PC-3 (cell line): ENCODE results near the gene MGST3. TPM values are rescaled to one million over a fixed set of nuclear protein-coding genes. Genes with fewer than 3 reads are reported as not detected.

Experiments
- ATAC-seq: fragments of 200-7000 bp; cut with Tn5 transposase; 2 replicates; pipeline ENCODE4 v1.9.1; 2020; ENCODE audit warnings: mild to moderate bottlenecking, moderate library complexity
- BruUV-seq: library from RNA; stranded (reverse); fragments of 400-500 nt; replicated peaks from 2 replicates; lab custom pipeline; 2021; lab: Mats Ljungman, UMichigan
- CTCF ChIA-PET: fragments of 300-600 bp; sonication (Branson Sonifier 250); formaldehyde crosslinking; loops from one replicate; lab custom pipeline; 2022; ENCODE audit warnings: antibody characterized with exemption; lab: Charles Lee
- POLR2A ChIA-PET: fragments of 300-600 bp; sonication (Branson Sonifier 250); formaldehyde crosslinking; loops from one replicate; lab custom pipeline; 2022; ENCODE audit warnings: antibody characterized with exemption; ENCODE audit not compliant: unreplicated experiment; lab: Charles Lee
- DNase-seq: peaks from one replicate; pipeline ENCODE4 v3.0.0-alpha.2; 2015
- H2AFZ ChIP-seq: fragments of 300-600 bp; sonication (generic); 2 replicates; pipeline ENCODE4 v1.6.0; 2016; ENCODE audit warnings: antibody characterized with exemption, low read length
- H3F3A ChIP-seq: fragments of 300-600 bp; sonication (generic); one replicate; pipeline ENCODE4 v1.6.0; 2017; ENCODE audit warnings: antibody characterized with exemption, low read length, control low read depth, mild to moderate bottlenecking; ENCODE audit not compliant: unreplicated experiment
- H3K27ac ChIP-seq: fragments of 300-600 bp; sonication (generic); 2 replicates; pipeline ENCODE4 v1.5.1; 2016; ENCODE audit warnings: mild to moderate bottlenecking, low read length
- H3K27me3 ChIP-seq: fragments of 300-600 bp; sonication (generic); 2 replicates; pipeline ENCODE4 v1.6.1; 2016; ENCODE audit warnings: low read length, mixed read lengths
- H3K36me3 ChIP-seq: fragments of 300-600 bp; sonication (generic); 2 replicates; pipeline ENCODE4 v1.6.1; 2016; ENCODE audit warnings: low read depth, mixed run types, low read length, mixed read lengths
- H3K4me1 ChIP-seq: fragments of 300-600 bp; sonication (generic); 2 replicates; pipeline ENCODE4 v1.5.1; 2016; ENCODE audit warnings: low read length; ENCODE audit not compliant: insufficient read depth
- H3K4me2 ChIP-seq: fragments of 300-600 bp; sonication (generic); 2 replicates; pipeline ENCODE4 v1.6.0; 2016; ENCODE audit warnings: low read length
- H3K4me3 ChIP-seq: fragments of 300-600 bp; sonication (generic); 2 replicates; pipeline ENCODE4 v1.5.1; 2016; ENCODE audit warnings: mild to moderate bottlenecking, low read length, mixed read lengths
- H3K79me2 ChIP-seq: fragments of 300-600 bp; sonication (generic); 2 replicates; pipeline ENCODE4 v1.6.1; 2017; ENCODE audit warnings: low read length, mixed read lengths
- H3K9ac ChIP-seq: fragments of 300-600 bp; sonication (generic); 2 replicates; pipeline ENCODE4 v1.6.0; 2016; ENCODE audit warnings: mild to moderate bottlenecking, low read length
- H3K9me2 ChIP-seq: fragments of 300-600 bp; sonication (generic); replicated peaks from 2 replicates; pipeline ENCODE4 v1.6.1; 2016; ENCODE audit warnings: mixed run types, low read length, mixed read lengths
- H3K9me3 ChIP-seq: fragments of 300-600 bp; sonication (generic); 2 replicates; pipeline ENCODE4 v1.6.1; 2016; ENCODE audit warnings: low read length, mixed read lengths
- H4K20me1 ChIP-seq: fragments of 300-600 bp; sonication (generic); 2 replicates; pipeline ENCODE4 v1.6.1; 2016; ENCODE audit warnings: low read length, mixed read lengths
- CTCF ChIP-seq: fragments of 300-600 bp; sonication (generic); conservative IDR thresholded peaks from 2 replicates; pipeline ENCODE4 v1.5.1; 2017; ENCODE audit warnings: antibody characterized with exemption, low read depth, mild to moderate bottlenecking, low read length
- EZH2 ChIP-seq: fragments of 300-600 bp; sonication (generic); IDR thresholded peaks from one replicate; pipeline ENCODE4 v1.6.1; 2017; ENCODE audit warnings: antibody characterized with exemption, mild to moderate bottlenecking, low read length; ENCODE audit not compliant: unreplicated experiment
- EZH2phosphoT487 ChIP-seq: fragments of 300-600 bp; sonication (generic); IDR thresholded peaks from 2 replicates; pipeline ENCODE4 v1.6.1; 2018; ENCODE audit warnings: mild to moderate bottlenecking, antibody characterized with exemption, low read length, borderline replicate concordance
- intact Hi-C: fragments of 100-400 bp; cut with micrococcal nuclease; formaldehyde crosslinking; loops from 2 replicates; pipeline ENCODE4 v1.9.0; 2023
- total RNA-seq: library from RNA; depleted of rRNA; stranded (reverse); fragments of >200 nt; gene quantifications from 2 replicates; pipeline ENCODE4 v1.2.3, GENCODE V29; 2014

Gene MGST3
- total RNA-seq, 1 experiment from 2014 or later: 168 TPM

GRCh38 chr1:165628147-165628822 is 2.7 kb upstream of the MGST3 start:
- H3K27me3 ChIP-seq: no peaks in the 10 kb centered on the region
- no peak overlapping the region for H3K4me2 ChIP-seq
- ChIA-PET CTCF (no interaction called here), POLR2A (no interaction called here)
- H3K9ac ChIP-seq: no peak overlapping the region
- peaks cover 18% of the 10 kb centered on the region for H3K4me1 ChIP-seq
- TF ChIP-seq EZH2phosphoT487 (no peak), CTCF (no peak), EZH2 (no peak)
- H3K9me2 ChIP-seq: no peaks in the 10 kb centered on the region
- no peak overlapping the region for H3K27ac ChIP-seq
- intact Hi-C loops: no loop called here
- H3K4me3 ChIP-seq: no peak overlapping the region
- H3K9me3 ChIP-seq: no peaks in the 10 kb centered on the region
- no TSS peak for BruUV-seq
- ATAC-seq: no peak
- H3K79me2 ChIP-seq: peaks cover 16% of the 10 kb centered on the region
- H3F3A ChIP-seq: no peaks in the 10 kb centered on the region
- no peak for DNase-seq
- no peak overlapping the region for H2AFZ ChIP-seq
- H4K20me1 ChIP-seq: 0 out of 2 replicates have a peak, but pooled peaks cover 6% of the 10 kb centered on the region
- no peaks in the 10 kb centered on the region for H3K36me3 ChIP-seq

- 0 out of 2 replicates have a peak, but pooled peaks cover 6% of the 10 kb centered on the region for H4K20me1 ChIP-seq
- H3K4me2 ChIP-seq: no peak overlapping the region
- ChIA-PET POLR2A (no interaction called here), CTCF (no interaction called here)
- peaks cover 24% of the 10 kb centered on the region for H3K79me2 ChIP-seq
- ATAC-seq (no peak), DNase-seq (no peak)
- H3K9ac ChIP-seq: no peak overlapping the region
- intact Hi-C loops: no loop called here
- H2AFZ ChIP-seq: no peak overlapping the region
- H3K4me1 ChIP-seq: peaks cover 26% of the 10 kb centered on the region
- H3K4me3 ChIP-seq: no peak overlapping the region
- no TSS peak for BruUV-seq
- H3F3A ChIP-seq: no peaks in the 10 kb centered on the region
- no peak overlapping the region for H3K27ac ChIP-seq
- H3K27me3 ChIP-seq: no peaks in the 10 kb centered on the region
- H3K9me2 ChIP-seq: no peaks in the 10 kb centered on the region
- no peaks in the 10 kb centered on the region for H3K36me3 ChIP-seq
- TF ChIP-seq CTCF (no peak), EZH2 (no peak), EZH2phosphoT487 (no peak)
- no peaks in the 10 kb centered on the region for H3K9me3 ChIP-seq
Observed at GRCh38 chr1:165629151-165629550, 1.9 kb upstream of the MGST3 start.
